SK-N-MC (cell line): ENCODE measurements around the gene GNAS-AS1.

Experiments
- EZH2 ChIP-seq: fragments of 200-600 bp; sonication (generic); IDR thresholded peaks from one replicate; pipeline ENCODE4 v1.6.1; 2017; ENCODE audit warnings: antibody characterized with exemption
- FOXP2 ChIP-seq: optimal IDR thresholded peaks from 2 replicates; pipeline ENCODE3; 2011; ENCODE audit warnings: mild to moderate bottlenecking, moderate library complexity; ENCODE audit not compliant: insufficient read depth; ENCODE audit errors: extremely low read length, control extremely low read depth
- POLR2AphosphoS5 ChIP-seq: IDR thresholded peaks from 2 replicates; pipeline ENCODE4 v1.6.1; 2012; ENCODE audit warnings: mild to moderate bottlenecking, low read depth, low read length, borderline replicate concordance

GRCh38 chr20:58810116-58810878, 40.4 kb downstream of the GNAS-AS1 start:
- TF ChIP-seq POLR2AphosphoS5 (no peak), EZH2 (no peak), FOXP2 (no peak)
